Ovary (tissue), 9 donors: ENCODE results near the gene PRKCH. TPM values are rescaled to one million over a fixed set of nuclear protein-coding genes. Genes with fewer than 3 reads are reported as not detected.
A peak's percentile ranks its signal among the peaks of the same experiment; 100 is the strongest.

Source experiments
- DNase-seq, 5 donors: peaks; one replicate each; pipeline ENCODE4 v3.0.0-alpha.2; 2019 to 2020
- H3K27ac ChIP-seq, 2 donors: fragments of 200-600 bp; one replicate each; pipeline versions ENCODE4 v1.5.1 to v1.8.0; 2019 to 2022
- H3K27me3 ChIP-seq: fragments of 200-600 bp; one replicate; pipeline ENCODE4 v1.8.0; 2022
- H3K36me3 ChIP-seq: fragments of 200-600 bp; sonication (generic); one replicate; pipeline ENCODE4 v1.5.1; 2019
- H3K4me1 ChIP-seq: one replicate; pipeline ENCODE4 v1.8.1; 2013; ENCODE audit warnings: mild to moderate bottlenecking, moderate library complexity; ENCODE audit not compliant: insufficient read depth
- H3K4me3 ChIP-seq: fragments of 200-600 bp; sonication (generic); one replicate; pipeline ENCODE4 v1.5.1; 2017
- H3K9me3 ChIP-seq, 2 donors: fragments of 200-600 bp in 1 of 2; sonication (generic) in 1 of 2; one replicate each; pipeline versions ENCODE4 v1.5.1 to v1.8.1; 2013 to 2019; ENCODE audit warnings: mild to moderate bottlenecking in 1 of 2, moderate library complexity in 1 of 2
- CTCF ChIP-seq, 3 donors: fragments of 450-650 bp in 2 of 3; fragments of 200-600 bp in 1 of 3; IDR thresholded peaks; one replicate each; pipeline versions ENCODE4 v1.5.1 to v1.8.0; 2016 to 2022; ENCODE audit warnings: antibody characterized with exemption in 3 of 3, mild to moderate bottlenecking in 1 of 3
- EP300 ChIP-seq: sonication (generic); formaldehyde crosslinking; IDR thresholded peaks from one replicate; pipeline ENCODE4 v1.6.1; 2017; ENCODE audit warnings: antibody characterized with exemption
- POLR2A ChIP-seq: fragments of 450-650 bp; IDR thresholded peaks from one replicate; pipeline ENCODE4 v1.6.1; 2017; ENCODE audit warnings: antibody characterized with exemption, mild to moderate bottlenecking, moderate library complexity
- WGBS, 3 donors: extraction: QIAGEN DNeasy Blood & Tissue Kit in 1 of 3; methylation state at CpG; one replicate each; pipeline versions ENCODE4 v1.1.5 to v1.1.7; 2013 to 2017; 5-methylcytosine and 5-hydroxymethylcytosine counted together
- intact Hi-C, 4 donors: fragments of 100-400 bp; cut with DNase I; formaldehyde crosslinking; loops; one replicate each; pipeline versions ENCODE4 v1.11.0 to v1.15.1; 2022 to 2023
- polyA plus RNA-seq, 2 donors: library from polyadenylated mRNA; stranded (reverse); fragments of 200-250 nt in 1 of 2; fragments of 350-450 nt in 1 of 2; fragmentation: Illumina TruSeq in 1 of 2; extraction: RNeasy Lipid Tissue Mini Kit (QIAGEN cat#74804) in 1 of 2; gene quantifications; one replicate each; pipeline ENCODE4 v1.2.3, GENCODE V29; 2013 to 2014
- total RNA-seq, 7 donors: library from RNA; depleted of rRNA in 2 of 7; stranded (reverse); fragments of >200 nt in 2 of 7; fragmentation: NEBNext Ultra II Directional in 3 of 7; extraction: Animal tissue kit (Norgen Biotek cat#: 25700) in 3 of 7; gene quantifications; one replicate each; pipeline versions ENCODE4 v1.1.0 to v1.2.4, GENCODE V29; 2016 to 2023
- donor health status: DM: no; HTN: no; CAD: no; lungs with moderate emphysema.
- donor health status: DM: no; HTN: no; CAD: no.
- donor health status: Bipolar disorder and iron deficiency.
- donor health status: DM: yes; HTN: yes; CAD: no.
- donor health status: DM: no; HTN: no; CAD: no.
- donor health status: DM: yes; HTN: yes; CAD: no.

Gene PRKCH
- total and polyA plus RNA-seq, 9 donors: 8.4 to 47.6 (median 15.9) TPM

DNA sequence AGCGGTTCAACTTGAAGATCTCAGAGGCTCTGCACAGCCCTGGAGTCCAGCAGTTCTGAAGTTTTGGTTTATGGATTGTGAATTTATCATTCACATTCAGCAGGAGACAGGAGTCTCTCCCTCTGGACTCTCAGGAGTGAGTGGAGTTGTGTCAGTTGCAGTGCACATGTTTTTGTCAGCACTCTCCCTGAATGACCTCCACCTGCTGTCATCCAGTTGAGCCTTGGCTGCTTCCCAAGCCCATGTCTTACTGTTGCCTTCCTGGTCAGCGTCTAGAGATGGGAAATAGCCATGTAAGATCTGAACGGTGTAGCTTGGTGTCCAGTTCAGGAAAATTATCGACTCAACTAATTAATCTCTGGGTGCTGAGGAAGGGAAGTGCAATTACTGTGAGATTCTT lies 133.2 kb downstream of the PRKCH start:
- Histone ChIP-seq H3K4me1 (no peaks in the 10 kb centered on the region), H3K4me3 (no peak overlapping the region), H3K36me3 (no peaks in the 10 kb centered on the region), H3K9me3 (no peaks in the 10 kb centered on the region), H3K27ac (no peak overlapping the region), H3K27me3 (no peaks in the 10 kb centered on the region)
- WGBS, 3 donors: 48 to 60% (median 50%) methylated on average over 4 of the region's 4 CpGs
- TF ChIP-seq POLR2A (no peak), CTCF (IDR thresholded peaks at IDR 0.05) (no peak), EP300 (no peak)
- intact Hi-C loops: no loop called here
- no peak for DNase-seq

GRCh38 chr14:61455351-61455750 lies 134.0 kb downstream of the PRKCH start:
- no peaks in the 10 kb centered on the region for H3K27me3 ChIP-seq
- no peak overlapping the region for H3K4me3 ChIP-seq
- WGBS, 3 donors: 84 to 88% (median 86%) methylated on average over 6 of the region's 6 CpGs
- H3K27ac ChIP-seq: no peak overlapping the region
- intact Hi-C loops: loop anchor here in 1 of 4 donors (5.0 kb wide), 1 partner anchor 382 kb away; no protein-coding TSS in a partner anchor
- no peak for DNase-seq
- no peaks in the 10 kb centered on the region for H3K36me3 ChIP-seq
- TF ChIP-seq POLR2A (no peak), EP300 (no peak), CTCF (IDR thresholded peaks at IDR 0.05) (no peak)
- H3K9me3 ChIP-seq: no peaks in the 10 kb centered on the region
- H3K4me1 ChIP-seq: no peaks in the 10 kb centered on the region

GRCh38 chr14:61456720-61457119 lies 135.3 kb downstream of the PRKCH start:
- no peaks in the 10 kb centered on the region for H3K36me3 ChIP-seq
- intact Hi-C loops: loop anchor here in 1 of 4 donors (5.0 kb wide), 1 partner anchor 381 kb away; no protein-coding TSS in a partner anchor
- no peak overlapping the region for H3K4me3 ChIP-seq
- H3K9me3 ChIP-seq: no peaks in the 10 kb centered on the region
- 27 to 35% (median 31%) methylated on average over 12 of the region's 12 CpGs for WGBS, 3 donors
- peak; percentile 65 to 83 (median 68) for DNase-seq
- H3K27me3 ChIP-seq: no peaks in the 10 kb centered on the region
- H3K27ac ChIP-seq: no peak overlapping the region
- no peaks in the 10 kb centered on the region for H3K4me1 ChIP-seq
- TF ChIP-seq CTCF (IDR thresholded peaks at IDR 0.05): peak; percentile 53 to 70 (median 55)
- TF ChIP-seq EP300: no peak

DNA sequence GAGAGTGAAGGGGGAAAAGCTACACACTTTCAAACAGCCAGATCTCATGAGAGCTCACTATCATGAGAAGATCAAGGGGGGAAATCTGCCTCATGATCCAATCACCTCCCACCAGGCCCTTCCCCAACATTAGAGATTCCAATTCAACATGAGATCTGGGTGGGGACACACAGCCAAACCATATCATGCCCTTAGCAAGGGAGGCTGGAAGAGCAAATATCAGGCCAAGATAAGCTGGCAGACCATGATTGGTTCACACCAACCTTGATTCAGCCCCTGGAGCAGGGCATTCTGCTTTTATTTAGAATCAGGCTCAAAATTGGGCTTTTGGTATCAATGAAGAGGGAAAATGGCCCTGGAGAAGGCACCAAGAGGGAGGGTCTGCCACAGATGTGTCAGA lies 137.4 kb downstream of the PRKCH start:
- DNase-seq: no peak
- H3K27me3 ChIP-seq: no peaks in the 10 kb centered on the region
- H3K27ac ChIP-seq: no peak overlapping the region
- peaks cover 4% of the 10 kb centered on the region for H3K4me1 ChIP-seq
- intact Hi-C loops: loop anchor here in 2 of 4 donors (2.0 to 5.0 kb wide), 2 partner anchors 274 to 379 kb away; no protein-coding TSS in a partner anchor
- no peaks in the 10 kb centered on the region for H3K9me3 ChIP-seq
- H3K36me3 ChIP-seq: no peaks in the 10 kb centered on the region
- no peak overlapping the region for H3K4me3 ChIP-seq
- TF ChIP-seq CTCF (IDR thresholded peaks at IDR 0.05) (no peak), EP300 (no peak), POLR2A (no peak)
